Right renal pelvis (tissue), 4 donors: Measurements from ENCODE around the gene GSE1. TPM values are rescaled to one million over a fixed set of nuclear protein-coding genes. Genes with fewer than 3 reads are reported as not detected.

Source experiments
- DNase-seq, 4 donors: peaks; one replicate each; pipeline ENCODE4 v3.0.0-alpha.2; 2013; ENCODE audit warnings: low read depth in 4 of 4, low spot score in 3 of 4, missing footprints in 1 of 4
- polyA plus RNA-seq, 4 donors: library from polyadenylated mRNA; unstranded; fragments of 120-200 nt; gene quantifications; one replicate each; pipeline ENCODE4 v1.2.1, GENCODE V29; 2013; ENCODE audit not compliant: insufficient read length in 4 of 4

Gene GSE1
- polyA plus RNA-seq, 4 donors, result 59.5 to 68.7 (median 65.7) TPM

DNA sequence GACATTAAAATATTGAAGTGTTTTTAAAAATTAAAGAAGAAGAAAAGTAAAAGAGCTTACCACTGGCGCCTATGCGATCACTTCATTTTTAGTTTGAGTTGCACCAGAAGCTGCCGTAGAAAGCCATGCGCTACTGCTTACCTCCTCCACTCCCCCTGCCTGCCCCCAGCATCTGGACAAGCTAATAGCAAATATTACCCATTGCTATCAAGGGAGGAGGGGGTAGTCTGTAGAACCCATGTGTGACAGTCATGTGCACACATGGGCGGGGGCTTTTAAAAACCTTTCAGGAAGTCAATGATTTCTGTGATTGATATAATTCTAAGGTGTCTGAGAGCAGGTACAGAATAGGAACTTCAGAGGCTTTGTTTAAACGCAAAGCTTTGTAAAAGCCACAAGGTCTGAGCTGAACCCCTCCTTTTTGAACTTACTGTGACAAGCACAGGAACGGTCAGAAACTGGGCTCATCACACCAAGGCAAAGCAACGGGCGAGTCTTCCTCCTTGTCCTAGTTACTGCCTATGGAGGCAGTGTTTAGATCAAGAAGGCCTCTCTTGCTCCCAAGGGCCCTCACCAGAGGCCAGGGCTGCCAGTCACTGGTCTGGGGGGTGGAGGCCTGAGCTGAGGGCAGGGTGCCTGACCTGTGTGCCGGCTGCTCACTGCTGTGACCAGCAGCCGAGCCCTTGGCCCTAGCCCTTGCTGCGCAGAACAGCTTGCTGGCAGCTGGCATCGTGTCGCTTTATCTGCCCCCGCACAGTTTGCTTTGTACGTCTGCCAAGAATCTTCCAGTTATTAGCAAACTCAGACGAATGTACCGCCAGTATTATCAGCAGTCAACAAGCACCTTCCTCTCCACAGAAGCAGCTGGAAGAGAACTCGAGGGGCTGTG lies 60.7 kb downstream of the GSE1 start:
- DNase-seq, result no peak

DNA sequence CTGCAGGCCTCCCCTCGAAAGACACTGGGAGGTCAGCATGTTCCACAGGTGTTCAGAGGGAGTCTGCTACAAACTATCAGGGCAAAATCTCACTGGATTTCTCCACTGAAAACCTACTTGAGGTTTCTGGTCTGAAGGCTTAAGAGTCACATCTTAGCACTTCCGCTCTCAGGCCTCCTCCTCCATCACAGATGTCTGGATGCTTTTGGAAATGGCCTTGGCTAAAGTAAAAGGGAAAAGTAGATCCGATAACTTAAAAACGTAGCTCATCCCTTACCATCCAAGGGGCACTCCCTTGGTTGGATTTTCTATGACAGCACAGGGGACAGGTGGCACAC lies 61.3 kb downstream of the GSE1 start:
- no peak for DNase-seq

DNA sequence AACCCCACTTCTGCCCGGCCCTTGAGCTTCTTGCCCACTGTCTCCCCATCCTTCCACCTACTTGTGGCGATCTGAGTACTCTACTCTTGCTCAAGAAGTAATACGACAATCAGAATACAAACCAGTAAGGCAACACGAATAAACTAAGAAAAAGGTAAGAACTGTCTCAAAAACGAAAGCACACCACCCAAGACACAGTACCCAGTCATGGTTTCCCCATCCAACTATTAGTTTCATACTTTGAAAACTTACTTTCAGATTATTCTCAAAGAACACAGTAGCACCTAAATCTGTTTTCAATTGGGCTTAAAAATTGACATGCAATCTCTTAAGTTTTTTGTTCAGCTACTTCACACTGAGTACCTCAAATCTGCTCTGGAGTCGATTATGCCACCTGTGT lies 61.7 kb downstream of the GSE1 start:
- DNase-seq, result no peak

DNA sequence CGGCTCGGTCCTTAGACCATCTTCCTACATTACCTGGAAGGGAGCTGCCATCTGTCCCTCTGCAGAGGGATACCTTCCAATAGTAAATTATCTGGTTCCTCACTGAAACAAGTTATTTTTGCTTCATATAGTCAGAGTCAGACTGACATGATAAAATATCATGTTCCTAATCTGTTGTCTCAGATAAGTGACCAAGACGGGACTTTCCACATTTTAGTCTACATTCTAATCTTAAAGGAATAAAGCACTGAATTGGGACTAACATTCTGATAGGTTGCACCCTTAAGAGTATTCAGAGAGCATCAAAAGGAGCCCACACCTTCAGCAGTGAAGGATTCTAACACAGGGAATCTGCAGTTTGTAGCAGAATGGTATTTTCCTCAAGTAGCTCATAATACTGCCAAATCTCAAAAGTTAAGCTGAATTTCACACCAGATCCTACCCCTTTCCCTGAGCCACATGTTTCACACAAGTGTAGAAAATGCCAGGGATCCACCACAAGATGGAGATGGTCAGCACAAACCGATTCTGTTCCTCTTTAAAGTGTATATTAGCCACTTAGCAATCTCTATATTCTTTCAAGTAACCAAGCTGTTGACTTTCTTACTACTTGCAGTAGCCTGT lies 62.2 kb downstream of the GSE1 start:
- DNase-seq, result no peak

DNA sequence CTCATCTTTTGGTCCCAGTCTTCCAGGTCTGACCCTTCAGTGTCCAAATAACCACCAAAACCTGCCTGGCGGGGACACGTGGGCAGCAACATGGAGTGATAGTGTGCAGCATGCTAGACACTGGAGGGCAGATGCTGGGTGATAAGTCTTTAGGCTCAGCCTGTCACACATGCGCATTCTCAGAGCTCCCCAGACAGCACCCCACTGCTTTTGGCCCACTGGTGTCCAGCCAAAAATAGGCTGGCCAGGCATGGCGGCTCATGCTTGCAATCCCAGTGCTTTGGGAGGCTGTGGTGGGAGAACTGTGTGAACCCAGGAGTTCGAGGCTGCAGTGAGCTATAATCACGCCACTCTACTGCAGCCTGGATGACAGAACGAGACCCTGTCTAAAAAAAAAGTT lies 63.3 kb downstream of the GSE1 start:
- no peak for DNase-seq

DNA sequence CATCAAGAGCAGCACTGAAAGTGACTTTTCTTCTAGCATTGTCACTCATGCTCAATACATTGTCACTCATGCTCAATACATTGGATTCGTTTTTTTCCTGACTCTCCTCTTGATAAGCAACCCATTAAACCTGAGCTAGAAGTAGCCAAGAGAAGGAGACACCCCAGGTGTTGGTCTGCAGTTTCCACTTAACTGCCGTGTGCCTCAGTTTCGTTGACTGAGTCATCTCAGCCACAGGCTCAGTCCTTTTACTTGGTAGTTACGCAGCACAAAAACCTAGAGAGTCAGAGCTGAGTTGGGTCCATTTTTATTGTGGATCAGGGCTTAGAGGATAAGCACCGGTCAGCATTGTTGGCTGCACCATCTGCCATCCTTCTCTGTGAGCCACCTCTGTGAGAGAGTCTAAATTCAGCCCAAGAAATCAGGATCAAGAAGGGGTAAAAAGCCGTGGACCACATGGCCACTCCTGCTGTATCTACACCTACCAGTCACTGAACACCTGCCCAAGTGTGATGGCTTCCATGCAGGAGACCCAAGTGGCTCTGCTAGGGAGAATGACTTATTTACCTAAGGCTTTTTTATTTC lies 64.4 kb downstream of the GSE1 start:
- DNase-seq, result no peak

DNA sequence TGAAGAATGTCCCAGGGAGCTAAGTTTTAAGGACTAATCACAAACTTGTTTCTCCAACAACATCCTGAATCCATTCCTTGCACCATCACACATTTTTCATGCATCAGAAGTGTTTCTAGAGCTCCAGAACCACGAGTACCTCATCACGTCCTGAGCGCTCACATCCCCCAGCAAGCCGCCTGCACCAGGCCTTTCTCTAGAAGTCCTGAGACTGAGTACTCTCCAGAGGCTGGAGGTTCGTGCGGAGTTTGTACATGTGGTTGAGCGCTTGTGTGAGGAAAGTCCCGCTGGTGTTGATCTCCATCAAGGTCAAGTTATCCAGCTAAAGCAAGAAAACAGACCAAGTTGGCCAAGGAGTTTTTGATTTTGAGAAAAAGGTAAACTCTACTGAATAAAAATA lies 64.9 kb downstream of the GSE1 start:
- no peak for DNase-seq

DNA sequence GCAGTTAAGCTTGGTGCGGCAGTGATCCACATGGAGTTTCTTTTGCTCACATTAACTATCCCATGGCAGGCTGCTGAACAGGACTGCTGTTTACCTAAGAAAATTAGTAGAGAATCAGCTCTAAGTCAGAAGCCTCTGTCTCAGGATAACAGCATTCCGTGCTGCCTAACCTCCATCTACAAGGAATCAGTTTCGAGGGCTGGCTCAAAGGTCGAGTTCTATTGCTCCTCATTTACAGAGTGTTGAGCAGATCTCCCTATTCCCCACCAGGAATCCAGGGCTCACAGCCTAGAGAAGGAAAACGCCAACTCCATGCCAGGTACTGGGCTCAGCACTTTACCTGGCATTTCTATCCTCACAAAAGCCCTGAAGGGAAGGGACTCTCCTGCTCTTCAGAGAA lies 65.7 kb downstream of the GSE1 start:
- DNase-seq, result no peak

DNA sequence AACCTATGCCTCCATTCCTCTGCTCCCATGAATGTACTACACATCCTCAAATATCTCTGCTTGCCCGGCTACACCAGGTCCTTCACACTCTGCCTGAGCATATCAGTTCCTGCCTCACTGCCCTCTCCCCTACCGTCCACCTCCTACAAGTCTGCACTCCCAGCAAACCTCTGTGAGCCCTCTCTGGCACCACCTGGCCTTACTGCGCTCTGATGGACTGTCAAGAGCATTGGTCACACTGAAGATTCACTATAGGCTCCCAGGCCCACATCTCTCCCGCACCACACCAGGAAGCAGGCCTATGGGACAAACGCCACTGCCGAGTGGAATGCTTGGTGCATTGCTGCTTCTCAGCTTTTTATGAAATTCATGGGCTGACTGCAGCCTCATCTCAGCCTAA lies 66.7 kb downstream of the GSE1 start:
- no peak for DNase-seq

DNA sequence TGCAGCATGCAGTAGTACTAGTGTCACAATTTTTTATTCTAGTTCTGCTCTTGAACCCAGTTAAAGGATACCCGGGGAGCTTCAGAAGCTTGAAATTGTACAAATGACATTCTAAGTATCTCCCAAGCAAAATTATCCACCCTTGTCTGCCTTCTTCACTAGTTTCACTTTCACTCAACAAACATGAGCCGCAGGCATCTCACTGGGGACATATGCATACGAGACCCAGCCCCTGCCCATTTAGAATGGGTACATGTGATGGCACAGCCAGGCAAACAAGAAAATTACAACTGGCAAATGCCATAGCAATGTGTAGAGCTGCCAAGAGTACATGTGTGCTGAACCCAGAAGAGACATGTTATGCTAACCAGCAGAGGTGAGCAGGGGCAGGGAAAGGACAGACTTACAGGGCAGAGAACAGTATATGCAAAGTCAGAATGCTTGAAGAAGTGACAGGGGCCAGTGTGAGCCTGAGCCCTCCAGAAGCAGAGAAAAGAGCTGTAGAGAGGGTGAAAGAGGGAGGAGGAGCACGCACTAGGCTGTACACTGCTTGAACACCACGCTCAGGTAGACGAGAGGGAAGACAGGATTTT lies 67.3 kb downstream of the GSE1 start:
- DNase-seq, result no peak

DNA sequence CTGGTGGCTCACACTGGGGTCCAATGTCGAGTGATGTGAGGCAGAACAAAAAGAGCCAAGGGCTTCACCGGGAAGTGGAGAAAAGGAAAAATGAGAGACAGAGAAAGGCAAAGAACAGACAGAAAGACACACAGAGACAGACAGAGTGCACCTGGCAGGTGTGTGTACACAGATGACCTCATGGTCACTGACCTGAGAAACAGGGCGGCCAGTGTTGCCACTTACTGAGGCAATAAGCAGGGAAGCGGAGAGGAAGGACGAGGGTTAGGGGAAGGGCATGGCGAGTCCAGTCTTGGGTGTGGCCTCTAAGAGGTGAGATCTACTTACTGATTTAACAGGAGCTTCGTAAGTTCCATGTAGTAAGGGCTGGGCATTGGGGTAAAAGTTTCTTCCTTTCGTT lies 68.1 kb downstream of the GSE1 start:
- no peak for DNase-seq

DNA sequence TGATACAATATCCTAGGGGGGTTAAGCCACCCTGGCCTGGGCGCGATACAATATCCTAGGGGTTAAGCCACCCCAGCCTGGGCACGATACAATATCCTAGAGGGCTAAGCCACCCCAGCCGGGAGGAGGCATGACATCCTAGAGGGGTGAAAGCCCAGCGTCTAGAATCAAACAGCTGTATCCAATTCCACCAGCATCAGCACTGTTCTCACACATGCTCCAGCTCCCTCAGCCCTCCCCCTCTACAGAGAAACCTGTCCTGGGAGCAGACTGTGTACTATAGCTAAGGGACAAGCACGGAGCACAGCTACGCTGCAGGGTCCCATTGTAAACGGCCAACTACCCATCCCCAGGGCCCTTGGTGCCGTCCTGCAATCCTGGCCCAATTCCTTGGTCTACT lies 69.4 kb downstream of the GSE1 start:
- no peak for DNase-seq

DNA sequence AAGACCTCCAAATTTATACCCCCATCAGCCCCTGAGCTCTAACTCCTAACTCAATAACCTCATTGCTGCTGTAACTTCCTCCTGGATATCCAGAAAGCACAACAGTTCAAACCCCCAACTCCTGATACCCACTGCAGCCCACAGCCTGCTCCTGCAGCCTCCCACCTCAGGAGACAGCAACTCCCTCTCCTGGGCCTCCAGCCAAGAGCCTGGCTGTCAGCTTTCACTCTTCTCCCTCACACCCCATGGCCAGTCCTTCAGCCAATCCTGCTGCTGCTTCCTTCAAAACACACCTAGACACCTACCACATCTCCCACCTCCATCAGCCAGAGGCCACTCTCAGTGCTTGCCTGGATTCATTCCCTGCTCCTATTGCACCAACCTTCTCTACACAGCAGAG lies 70.2 kb downstream of the GSE1 start:
- DNase-seq, result no peak

DNA sequence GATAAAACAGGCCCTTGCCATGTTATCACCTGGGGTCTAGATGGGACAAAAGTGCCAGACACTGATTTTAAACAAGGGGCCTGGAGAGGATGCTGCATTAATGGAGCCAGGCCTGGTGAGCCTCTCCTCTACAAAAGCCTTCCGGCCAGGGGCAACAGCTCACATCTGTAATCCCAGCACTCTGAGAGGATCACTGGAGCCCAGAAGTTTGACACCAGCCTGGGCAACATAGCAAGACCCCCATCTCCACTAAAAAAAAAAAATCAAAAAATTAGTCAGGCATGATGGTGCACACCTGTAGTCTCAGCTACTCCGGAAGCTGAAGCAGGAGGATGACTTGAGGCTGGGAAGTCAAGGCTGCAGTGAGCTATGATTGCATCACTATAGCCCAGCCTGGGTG lies 72.1 kb downstream of the GSE1 start:
- no peak for DNase-seq

DNA sequence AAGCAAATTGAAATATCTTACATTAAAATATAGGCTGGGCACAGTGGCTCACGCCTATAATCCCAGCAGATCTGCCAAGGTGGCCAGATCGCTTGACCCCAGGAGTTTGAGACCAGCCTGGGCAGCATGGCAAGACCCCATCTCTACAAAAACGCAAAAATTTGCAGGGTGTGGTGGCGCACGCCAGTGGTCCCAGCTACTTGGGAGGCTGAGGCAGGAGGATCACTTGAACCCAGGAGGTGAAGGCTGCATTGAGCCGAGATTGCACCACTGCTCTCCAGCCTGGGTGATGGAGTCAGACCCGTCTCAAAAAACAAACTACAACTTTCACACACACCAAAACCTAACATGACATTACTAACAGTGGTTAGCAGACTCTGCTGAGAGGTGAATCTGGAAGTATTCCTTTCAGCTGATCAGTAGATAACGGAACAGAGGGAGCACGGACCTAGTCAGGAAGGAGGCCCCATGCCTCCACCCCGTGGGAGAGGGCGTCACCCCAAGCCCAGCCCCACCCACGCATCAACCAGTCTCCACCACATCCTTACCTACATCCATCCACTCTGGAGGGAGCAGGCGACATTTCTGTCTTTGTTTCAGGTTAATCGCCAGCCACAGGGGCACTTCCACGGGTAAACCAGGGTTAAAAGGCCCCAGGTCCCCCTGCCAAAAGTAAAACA lies 73.9 kb downstream of the GSE1 start:
- DNase-seq, result no peak

DNA sequence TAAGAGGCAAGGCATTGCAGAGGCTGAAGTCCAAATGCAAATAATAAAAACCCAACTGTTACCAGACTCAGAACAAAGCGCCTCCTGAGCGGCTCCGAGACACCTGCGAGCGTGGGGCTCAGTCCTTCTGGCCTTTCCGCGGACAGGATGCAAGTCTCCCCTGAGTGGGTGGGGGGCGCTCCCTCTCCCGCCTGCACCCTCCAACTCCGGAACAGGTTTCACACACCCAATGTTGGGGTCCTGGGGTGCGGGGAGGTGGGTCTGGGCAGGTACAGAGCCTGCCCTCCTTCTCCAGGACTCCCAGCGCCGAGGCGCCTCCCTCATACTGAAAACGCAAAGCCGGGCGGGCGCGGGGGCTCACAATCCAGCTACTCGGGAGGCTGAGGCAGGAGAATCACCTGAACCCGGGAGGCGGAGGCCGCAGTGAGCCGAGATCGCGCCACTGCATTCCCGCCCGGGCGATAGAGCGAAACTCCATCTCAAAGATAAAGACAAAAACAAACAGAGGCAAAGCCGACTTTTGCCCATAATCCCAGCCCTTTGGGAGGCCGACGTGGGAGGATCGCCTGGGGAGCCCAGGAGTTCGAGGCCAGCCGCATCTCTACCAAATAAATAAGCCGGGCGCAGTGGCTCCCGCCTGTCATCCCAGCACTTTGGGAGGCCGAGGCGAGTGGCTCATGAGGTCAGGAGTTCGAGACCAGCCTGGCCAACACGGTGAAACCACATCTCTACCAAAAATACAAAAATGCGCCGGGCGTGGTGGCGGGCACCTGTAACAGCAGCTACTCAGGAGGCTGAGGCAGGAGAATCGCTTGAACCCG lies 74.7 kb downstream of the GSE1 start:
- no peak for DNase-seq

DNA sequence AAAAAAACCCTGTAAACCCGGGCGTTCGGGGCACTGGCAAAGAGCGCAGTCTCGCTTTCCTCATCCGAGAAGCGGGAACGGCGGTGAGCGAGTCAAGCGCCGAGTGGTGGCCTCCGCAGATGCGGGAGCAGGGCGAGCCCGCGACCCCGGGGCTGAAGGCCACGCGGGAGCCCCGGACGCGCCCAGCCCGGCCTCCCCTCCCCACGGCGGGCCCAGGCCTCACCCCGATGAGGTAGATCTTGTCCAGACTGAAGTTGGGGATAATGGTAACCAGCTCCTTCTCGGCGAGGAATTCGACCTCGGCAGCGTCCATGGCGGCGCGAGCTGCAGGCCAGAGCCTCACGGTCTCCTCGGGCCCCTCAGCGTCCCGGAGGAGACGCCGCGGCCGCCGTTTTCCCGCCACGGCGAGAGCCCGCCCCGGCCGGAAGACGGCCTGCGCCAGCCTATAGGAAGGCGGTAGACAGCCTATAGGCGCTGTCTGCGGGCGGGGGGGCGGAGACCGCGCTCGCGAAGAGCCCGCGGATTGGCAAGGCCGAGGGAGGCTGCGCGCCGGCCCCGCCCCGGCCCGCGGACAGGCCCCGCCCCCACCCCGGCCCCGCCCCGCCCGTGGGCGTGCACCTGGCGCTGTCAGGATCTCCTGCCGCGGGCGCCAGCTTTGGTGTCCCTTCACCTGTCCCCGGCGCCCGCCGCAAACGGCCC lies 75.6 kb downstream of the GSE1 start, which contains the start of gene GINS2:
GINS2 (minus strand) TSS at position 369 of the 699 bp plus-strand sequence; CDS start at position 313, 56 bp downstream.
- DNase-seq, result peak; percentile 67 to 74 (median 70)

DNA sequence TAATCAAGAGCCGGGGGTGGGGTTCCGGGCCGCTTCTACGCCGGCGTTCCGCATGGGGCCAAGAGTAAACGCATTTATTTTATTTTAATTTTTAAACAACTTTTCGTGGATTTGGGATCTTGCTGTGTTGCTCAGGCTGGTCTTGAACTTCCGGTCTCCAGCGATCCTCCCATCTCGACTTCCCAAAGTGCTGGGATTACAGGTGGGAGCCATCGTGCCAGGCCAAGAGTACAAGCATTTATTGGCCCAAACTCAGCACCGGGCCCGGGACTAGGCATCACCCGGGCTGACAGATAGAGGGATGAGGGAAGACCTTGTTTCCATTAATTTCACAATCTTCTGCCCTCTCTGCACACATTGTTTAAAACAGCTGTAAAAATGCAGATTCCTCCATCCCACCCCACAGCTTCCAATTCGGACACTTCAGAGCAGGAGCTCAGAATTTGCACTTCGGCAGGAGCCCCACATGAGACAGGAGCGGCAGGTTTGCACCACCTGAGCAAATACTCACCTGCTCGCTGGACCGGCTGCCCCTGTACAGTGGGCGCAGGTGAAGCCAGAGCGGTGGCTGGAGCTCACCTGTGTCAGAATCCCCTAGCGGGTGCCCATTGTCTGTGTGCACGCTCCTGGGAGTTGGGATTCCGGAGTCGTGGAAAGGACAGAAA lies 76.3 kb downstream of the GSE1 start:
- no peak for DNase-seq

DNA sequence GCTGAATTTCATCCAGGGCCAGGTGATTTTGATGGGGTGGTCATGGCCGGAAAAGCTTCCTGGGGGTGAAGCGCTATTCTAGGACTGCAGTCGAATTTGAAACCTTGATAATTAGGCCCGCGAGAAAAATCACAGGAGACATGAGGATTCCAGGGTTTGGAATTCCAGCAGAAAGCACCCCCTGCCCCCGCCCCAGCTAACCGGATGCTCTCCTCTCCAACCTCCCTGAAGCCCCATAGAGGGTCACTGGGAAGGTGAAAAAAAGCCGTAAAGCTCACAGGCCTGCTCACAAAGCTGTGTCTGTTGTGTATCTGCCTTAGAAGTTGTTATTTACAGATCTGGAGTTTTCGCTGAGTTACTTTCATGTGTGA lies 76.8 kb downstream of the GSE1 start:
- DNase-seq, result no peak
